Measurements from ENCODE around the gene ROBO2.

The ROBO2 gene

GRCh38 chr3:77530870-77531269 is 491.0 kb downstream of the ROBO2 start:
- TF ChIP-seq, protein P1, sequence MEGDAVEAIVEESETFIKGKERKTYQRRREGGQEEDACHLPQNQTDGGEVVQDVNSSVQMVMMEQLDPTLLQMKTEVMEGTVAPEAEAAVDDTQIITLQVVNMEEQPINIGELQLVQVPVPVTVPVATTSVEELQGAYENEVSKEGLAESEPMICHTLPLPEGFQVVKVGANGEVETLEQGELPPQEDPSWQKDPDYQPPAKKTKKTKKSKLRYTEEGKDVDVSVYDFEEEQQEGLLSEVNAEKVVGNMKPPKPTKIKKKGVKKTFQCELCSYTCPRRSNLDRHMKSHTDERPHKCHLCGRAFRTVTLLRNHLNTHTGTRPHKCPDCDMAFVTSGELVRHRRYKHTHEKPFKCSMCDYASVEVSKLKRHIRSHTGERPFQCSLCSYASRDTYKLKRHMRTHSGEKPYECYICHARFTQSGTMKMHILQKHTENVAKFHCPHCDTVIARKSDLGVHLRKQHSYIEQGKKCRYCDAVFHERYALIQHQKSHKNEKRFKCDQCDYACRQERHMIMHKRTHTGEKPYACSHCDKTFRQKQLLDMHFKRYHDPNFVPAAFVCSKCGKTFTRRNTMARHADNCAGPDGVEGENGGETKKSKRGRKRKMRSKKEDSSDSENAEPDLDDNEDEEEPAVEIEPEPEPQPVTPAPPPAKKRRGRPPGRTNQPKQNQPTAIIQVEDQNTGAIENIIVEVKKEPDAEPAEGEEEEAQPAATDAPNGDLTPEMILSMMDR (IDR thresholded peaks at IDR 0.05): no peak

GRCh38 chr3:77535116-77535515 is 495.2 kb downstream of the ROBO2 start:
- TF ChIP-seq, protein P1 (IDR thresholded peaks at IDR 0.05): no peak

DNA sequence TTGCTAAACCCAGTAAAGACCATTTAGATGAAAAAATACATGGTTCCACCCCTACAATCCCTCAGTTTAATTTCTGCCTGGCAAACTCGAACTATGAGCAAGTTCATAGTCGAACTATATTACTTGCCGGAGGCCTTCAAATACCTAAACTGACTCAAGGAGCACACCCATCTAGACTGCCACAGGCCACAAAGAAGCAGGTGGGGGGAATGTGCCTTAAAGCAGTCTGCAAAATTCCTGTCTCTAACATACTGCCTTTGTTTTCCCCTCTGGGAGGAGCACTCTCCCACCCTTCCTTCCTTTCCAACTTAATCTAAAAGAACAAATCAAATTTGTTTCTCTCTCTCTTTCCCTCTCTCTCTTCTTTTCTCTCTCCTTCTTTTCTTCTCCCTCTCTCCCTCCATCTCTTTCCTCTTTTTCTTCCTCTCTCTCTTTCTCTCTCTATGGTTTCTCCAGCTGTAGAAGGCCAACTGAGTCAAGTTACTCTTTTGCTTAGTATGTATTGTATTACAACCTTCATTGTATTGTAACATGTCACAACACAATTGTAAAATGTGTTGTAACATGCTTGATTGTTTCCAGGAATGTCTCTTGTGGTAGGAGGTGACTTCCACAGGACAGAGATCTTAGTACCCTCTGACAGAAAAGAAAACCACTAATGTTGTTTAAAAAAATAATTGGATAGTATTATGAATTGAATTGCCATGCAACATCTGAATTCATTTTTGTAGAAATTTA is 496.3 kb downstream of the ROBO2 start:
- TF ChIP-seq, protein P1 (IDR thresholded peaks at IDR 0.05): no peak

- TF ChIP-seq, protein P1 (IDR thresholded peaks at IDR 0.05): no peak
These were observed 499.1 kb downstream of the ROBO2 start for GRCh38 chr3:77539014-77539413.

GRCh38 chr3:77539677-77540076 is 499.8 kb downstream of the ROBO2 start:
- TF ChIP-seq, protein P1 (IDR thresholded peaks at IDR 0.05): no peak

- TF ChIP-seq, protein P1 (IDR thresholded peaks at IDR 0.05): no peak
These were observed 501.5 kb downstream of the ROBO2 start for GRCh38 chr3:77541203-77541922.

DNA sequence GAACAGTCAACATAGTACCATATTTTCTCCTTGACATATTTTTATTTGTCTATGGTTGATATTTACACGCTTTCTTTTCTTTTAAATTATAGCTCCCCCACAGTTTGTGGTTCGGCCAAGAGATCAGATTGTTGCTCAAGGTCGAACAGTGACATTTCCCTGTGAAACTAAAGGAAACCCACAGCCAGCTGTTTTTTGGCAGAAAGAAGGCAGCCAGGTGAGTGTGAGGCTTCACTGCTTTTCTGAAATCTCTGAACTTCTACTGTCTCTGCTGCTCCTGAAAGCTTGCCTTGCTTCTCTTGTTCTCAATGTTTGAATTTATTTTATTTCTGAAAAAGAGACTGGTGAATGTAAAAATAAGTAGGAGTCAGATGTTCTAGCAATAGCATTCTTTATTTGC is 506.3 kb downstream of the ROBO2 start:
- TF ChIP-seq, protein P1 (IDR thresholded peaks at IDR 0.05): no peak
